Fibroblast of upper back skin (primary cell): ENCODE data around the gene GAREM1.

ENCODE experiments used
- DNase-seq: peaks from one replicate; pipeline ENCODE4 v3.0.0-alpha.2; 2013

GAREM1 gene

GRCh38 chr18:32455361-32455760, 15.3 kb downstream of the GAREM1 start:
- no peak for DNase-seq

GRCh38 chr18:32454593-32454992, 16.1 kb downstream of the GAREM1 start:
- DNase-seq = no peak

- no peak for DNase-seq
These were observed 19.8 kb downstream of the GAREM1 start for GRCh38 chr18:32450874-32451273.

GRCh38 chr18:32450026-32450691, 20.5 kb downstream of the GAREM1 start:
- DNase-seq = peak; percentile 52

- DNase-seq = no peak
These were observed 23.9 kb downstream of the GAREM1 start for GRCh38 chr18:32446780-32447179.

GRCh38 chr18:32445846-32446245, 24.8 kb downstream of the GAREM1 start:
- no peak for DNase-seq

- no peak for DNase-seq
These were observed 26.9 kb downstream of the GAREM1 start for GRCh38 chr18:32443706-32444215.

- DNase-seq = no peak
These were observed 27.5 kb downstream of the GAREM1 start for GRCh38 chr18:32443033-32443705.

GRCh38 chr18:32442575-32442974, 28.1 kb downstream of the GAREM1 start:
- DNase-seq = no peak

GRCh38 chr18:32441533-32441932, 29.1 kb downstream of the GAREM1 start:
- DNase-seq = peak; percentile 26

- no peak for DNase-seq
These were observed 30.2 kb downstream of the GAREM1 start for GRCh38 chr18:32440518-32440917.

GRCh38 chr18:32439802-32440201, 30.9 kb downstream of the GAREM1 start:
- DNase-seq = no peak

- no peak for DNase-seq
These were observed 31.4 kb downstream of the GAREM1 start for GRCh38 chr18:32439241-32439640.

- DNase-seq = no peak
These were observed 32.5 kb downstream of the GAREM1 start for GRCh38 chr18:32438173-32438572.

- no peak for DNase-seq
These were observed 33.4 kb downstream of the GAREM1 start for GRCh38 chr18:32437100-32437834.

- DNase-seq = no peak
These were observed 34.8 kb downstream of the GAREM1 start for GRCh38 chr18:32435631-32436500.

- no peak for DNase-seq
These were observed 38.9 kb downstream of the GAREM1 start for GRCh38 chr18:32431753-32432152.

- no peak for DNase-seq
These were observed 41.3 kb downstream of the GAREM1 start for GRCh38 chr18:32429402-32429801.

GRCh38 chr18:32427084-32427900, 43.4 kb downstream of the GAREM1 start:
- peak; percentile 49 for DNase-seq

GRCh38 chr18:32425466-32425865, 45.2 kb downstream of the GAREM1 start:
- peak; percentile 42 for DNase-seq

- DNase-seq = no peak
These were observed 46.0 kb downstream of the GAREM1 start for GRCh38 chr18:32424696-32425095.
